ENCODE measurements around the gene LGR4. TPM values are rescaled to one million over a fixed set of nuclear protein-coding genes. Genes with fewer than 3 reads are reported as not detected.

The LGR4 gene
- total RNA-seq, 1 experiment from 2014 or later: 33.4 TPM

GRCh38 chr11:27403195-27403594, 69.4 kb downstream of the LGR4 start:
- Histone ChIP-seq H3K9me2 (ENCODE audit: insufficient read depth) (no peaks in the 10 kb centered on the region), H4K20me1 (ENCODE audit: insufficient read depth) (no peaks in the 10 kb centered on the region), H3K9me3 (ENCODE audit: insufficient read depth, low read depth) (no peaks in the 10 kb centered on the region), H3K4me2 (peak overlapping the region; percentile 72; the same call in 1 of the 2 replicates), H3F3A (ENCODE audit: insufficient read depth, low read depth) (peaks cover 25% of the 10 kb centered on the region; the same call in 1 of the 2 replicates), H3K79me2 (ENCODE audit: low read depth) (peaks cover 30% of the 10 kb centered on the region), H3K4me1 (replicated peaks; ENCODE audit: insufficient read depth) (peaks cover 34% of the 10 kb centered on the region), H3K27me3 (ENCODE audit: insufficient read depth, low read depth) (no peaks in the 10 kb centered on the region), H3K27ac (peak overlapping the region; percentile 85), H3K4me3 (no peak overlapping the region), H2AFZ (no peak overlapping the region), H3K36me3 (ENCODE audit: low read depth) (no peaks in the 10 kb centered on the region)
- intact Hi-C loops (cut with micrococcal nuclease; ENCODE audit: unreplicated experiment): no loop called here
- TF ChIP-seq EZH2 (IDR thresholded peaks at IDR 0.05; ENCODE audit: low read depth): no peak
- TF ChIP-seq, protein P1, sequence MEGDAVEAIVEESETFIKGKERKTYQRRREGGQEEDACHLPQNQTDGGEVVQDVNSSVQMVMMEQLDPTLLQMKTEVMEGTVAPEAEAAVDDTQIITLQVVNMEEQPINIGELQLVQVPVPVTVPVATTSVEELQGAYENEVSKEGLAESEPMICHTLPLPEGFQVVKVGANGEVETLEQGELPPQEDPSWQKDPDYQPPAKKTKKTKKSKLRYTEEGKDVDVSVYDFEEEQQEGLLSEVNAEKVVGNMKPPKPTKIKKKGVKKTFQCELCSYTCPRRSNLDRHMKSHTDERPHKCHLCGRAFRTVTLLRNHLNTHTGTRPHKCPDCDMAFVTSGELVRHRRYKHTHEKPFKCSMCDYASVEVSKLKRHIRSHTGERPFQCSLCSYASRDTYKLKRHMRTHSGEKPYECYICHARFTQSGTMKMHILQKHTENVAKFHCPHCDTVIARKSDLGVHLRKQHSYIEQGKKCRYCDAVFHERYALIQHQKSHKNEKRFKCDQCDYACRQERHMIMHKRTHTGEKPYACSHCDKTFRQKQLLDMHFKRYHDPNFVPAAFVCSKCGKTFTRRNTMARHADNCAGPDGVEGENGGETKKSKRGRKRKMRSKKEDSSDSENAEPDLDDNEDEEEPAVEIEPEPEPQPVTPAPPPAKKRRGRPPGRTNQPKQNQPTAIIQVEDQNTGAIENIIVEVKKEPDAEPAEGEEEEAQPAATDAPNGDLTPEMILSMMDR (conservative IDR thresholded peaks at IDR 0.05): no peak
- no peak for DNase-seq
- no TSS peak for BruUV-seq (replicated peaks)
- ChIA-PET POLR2A (ENCODE audit: unreplicated experiment) (interaction anchor here (0.7 kb wide), 1 partner anchor 690 kb away, joined by 3 read pairs; no protein-coding TSS in a partner anchor), CTCF (no interaction called here)

- H3K4me3 ChIP-seq: peak overlapping the region; percentile 27; the same call in 1 of the 2 replicates
- TF ChIP-seq, protein P1 (conservative IDR thresholded peaks at IDR 0.05): no peak
- TF ChIP-seq EZH2 (IDR thresholded peaks at IDR 0.05; ENCODE audit: low read depth): no peak
- H4K20me1 ChIP-seq (ENCODE audit: insufficient read depth): no peaks in the 10 kb centered on the region
- no peak overlapping the region for H2AFZ ChIP-seq
- no peak for DNase-seq
- no peaks in the 10 kb centered on the region for H3K27me3 ChIP-seq (ENCODE audit: insufficient read depth, low read depth)
- intact Hi-C loops (cut with micrococcal nuclease; ENCODE audit: unreplicated experiment): no loop called here
- no peaks in the 10 kb centered on the region for H3K36me3 ChIP-seq (ENCODE audit: low read depth)
- no peaks in the 10 kb centered on the region for H3K9me2 ChIP-seq (ENCODE audit: insufficient read depth)
- peaks cover 41% of the 10 kb centered on the region for H3K4me1 ChIP-seq (replicated peaks; ENCODE audit: insufficient read depth)
- no peaks in the 10 kb centered on the region for H3K9me3 ChIP-seq (ENCODE audit: insufficient read depth, low read depth)
- H3F3A ChIP-seq (ENCODE audit: insufficient read depth, low read depth): peaks cover 25% of the 10 kb centered on the region; the same call in 1 of the 2 replicates
- peak overlapping the region; percentile 85 for H3K27ac ChIP-seq
- H3K79me2 ChIP-seq (ENCODE audit: low read depth): peaks cover 34% of the 10 kb centered on the region
- H3K4me2 ChIP-seq: peak overlapping the region; percentile 72
- ChIA-PET CTCF (no interaction called here), POLR2A (ENCODE audit: unreplicated experiment) (no interaction called here)
- BruUV-seq (replicated peaks): no TSS peak
Observed at GRCh38 chr11:27402450-27402849, 70.1 kb downstream of the LGR4 start.

GRCh38 chr11:27401833-27402316, 70.7 kb downstream of the LGR4 start:
- H3K9me2 ChIP-seq (ENCODE audit: insufficient read depth): no peaks in the 10 kb centered on the region
- peak in 1 of 2 experiments; percentile 55 for DNase-seq
- H3K27me3 ChIP-seq (ENCODE audit: insufficient read depth, low read depth): no peaks in the 10 kb centered on the region
- no peaks in the 10 kb centered on the region for H3K36me3 ChIP-seq (ENCODE audit: low read depth)
- peak overlapping the region; percentile 85 for H3K27ac ChIP-seq
- H4K20me1 ChIP-seq (ENCODE audit: insufficient read depth): no peaks in the 10 kb centered on the region
- CTCF ChIA-PET: no interaction called here
- TF ChIP-seq EZH2 (IDR thresholded peaks at IDR 0.05; ENCODE audit: low read depth): no peak
- TF ChIP-seq, protein P1 (conservative IDR thresholded peaks at IDR 0.05): no peak
- peaks cover 34% of the 10 kb centered on the region for H3K79me2 ChIP-seq (ENCODE audit: low read depth)
- peaks cover 47% of the 10 kb centered on the region for H3K4me1 ChIP-seq (replicated peaks; ENCODE audit: insufficient read depth)
- peaks cover 29% of the 10 kb centered on the region; the same call in 1 of the 2 replicates for H3F3A ChIP-seq (ENCODE audit: insufficient read depth, low read depth)
- intact Hi-C loops (cut with micrococcal nuclease; ENCODE audit: unreplicated experiment): no loop called here
- H3K9me3 ChIP-seq (ENCODE audit: insufficient read depth, low read depth): no peaks in the 10 kb centered on the region
- POLR2A ChIA-PET (ENCODE audit: unreplicated experiment): no interaction called here
- BruUV-seq (replicated peaks): no TSS peak
- H3K4me3 ChIP-seq: peak overlapping the region; percentile 27; the same call in 1 of the 2 replicates
- no peak overlapping the region for H2AFZ ChIP-seq
- H3K4me2 ChIP-seq: peak overlapping the region; percentile 72

Measured in PC-9 (cell line).